ENCODE data around the gene FSTL1. TPM values are rescaled to one million over a fixed set of nuclear protein-coding genes. Genes with fewer than 3 reads are reported as not detected.

Gene FSTL1
- total and polyA plus RNA-seq, 2 experiments from 2014 or later: 50.8 to 258 TPM

DNA sequence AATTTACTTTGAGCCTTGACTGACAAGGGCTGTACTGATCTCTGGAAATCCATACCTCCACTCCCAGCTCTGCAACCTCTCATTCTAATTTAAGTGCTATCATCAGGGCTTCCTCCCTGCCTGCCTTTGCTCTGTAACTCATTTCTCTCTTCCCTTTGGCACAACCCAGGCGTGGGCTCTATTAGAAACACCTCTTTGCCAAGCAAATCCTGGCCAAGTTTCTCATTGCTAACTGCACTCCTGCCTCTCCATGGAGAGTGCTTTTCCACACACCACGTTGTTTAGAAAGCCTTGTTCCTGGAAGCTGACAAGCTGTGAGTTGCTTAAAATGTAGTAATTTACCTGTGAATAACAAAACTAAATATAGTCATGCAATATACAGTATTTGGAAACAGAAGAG, 20.1 kb upstream of the FSTL1 start (continued):
- TF ChIP-seq ZNF331 (CRISPR knock-in tag; IDR thresholded peaks at IDR 0.05; ENCODE audit: low read depth) (no peak), POLR2AphosphoS5 (IDR thresholded peaks at IDR 0.05; ENCODE audit: low read depth) (no peak), ZNF114 (CRISPR knock-in tag; IDR thresholded peaks at IDR 0.05) (no peak), CTCF (conservative IDR thresholded peaks at IDR 0.05; ENCODE audit: low read depth in 2 of 2) (no peak), CREB1 (CRISPR knock-in tag; IDR thresholded peaks at IDR 0.05; ENCODE audit: low read depth) (no peak), JUNB (IDR thresholded peaks at IDR 0.05; ENCODE audit: unreplicated experiment) (no peak), EZH2 (IDR thresholded peaks at IDR 0.05; ENCODE audit: low read depth, unreplicated experiment) (no peak), STAT1 (IDR thresholded peaks at IDR 0.05; ENCODE audit: unreplicated experiment) (no peak), EZH2phosphoT487 (IDR thresholded peaks at IDR 0.05; ENCODE audit: unreplicated experiment) (no peak)
- TF ChIP-seq, protein P1, sequence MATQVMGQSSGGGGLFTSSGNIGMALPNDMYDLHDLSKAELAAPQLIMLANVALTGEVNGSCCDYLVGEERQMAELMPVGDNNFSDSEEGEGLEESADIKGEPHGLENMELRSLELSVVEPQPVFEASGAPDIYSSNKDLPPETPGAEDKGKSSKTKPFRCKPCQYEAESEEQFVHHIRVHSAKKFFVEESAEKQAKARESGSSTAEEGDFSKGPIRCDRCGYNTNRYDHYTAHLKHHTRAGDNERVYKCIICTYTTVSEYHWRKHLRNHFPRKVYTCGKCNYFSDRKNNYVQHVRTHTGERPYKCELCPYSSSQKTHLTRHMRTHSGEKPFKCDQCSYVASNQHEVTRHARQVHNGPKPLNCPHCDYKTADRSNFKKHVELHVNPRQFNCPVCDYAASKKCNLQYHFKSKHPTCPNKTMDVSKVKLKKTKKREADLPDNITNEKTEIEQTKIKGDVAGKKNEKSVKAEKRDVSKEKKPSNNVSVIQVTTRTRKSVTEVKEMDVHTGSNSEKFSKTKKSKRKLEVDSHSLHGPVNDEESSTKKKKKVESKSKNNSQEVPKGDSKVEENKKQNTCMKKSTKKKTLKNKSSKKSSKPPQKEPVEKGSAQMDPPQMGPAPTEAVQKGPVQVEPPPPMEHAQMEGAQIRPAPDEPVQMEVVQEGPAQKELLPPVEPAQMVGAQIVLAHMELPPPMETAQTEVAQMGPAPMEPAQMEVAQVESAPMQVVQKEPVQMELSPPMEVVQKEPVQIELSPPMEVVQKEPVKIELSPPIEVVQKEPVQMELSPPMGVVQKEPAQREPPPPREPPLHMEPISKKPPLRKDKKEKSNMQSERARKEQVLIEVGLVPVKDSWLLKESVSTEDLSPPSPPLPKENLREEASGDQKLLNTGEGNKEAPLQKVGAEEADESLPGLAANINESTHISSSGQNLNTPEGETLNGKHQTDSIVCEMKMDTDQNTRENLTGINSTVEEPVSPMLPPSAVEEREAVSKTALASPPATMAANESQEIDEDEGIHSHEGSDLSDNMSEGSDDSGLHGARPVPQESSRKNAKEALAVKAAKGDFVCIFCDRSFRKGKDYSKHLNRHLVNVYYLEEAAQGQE (IDR thresholded peaks at IDR 0.05; ENCODE audit: unreplicated experiment): no peak

DNA sequence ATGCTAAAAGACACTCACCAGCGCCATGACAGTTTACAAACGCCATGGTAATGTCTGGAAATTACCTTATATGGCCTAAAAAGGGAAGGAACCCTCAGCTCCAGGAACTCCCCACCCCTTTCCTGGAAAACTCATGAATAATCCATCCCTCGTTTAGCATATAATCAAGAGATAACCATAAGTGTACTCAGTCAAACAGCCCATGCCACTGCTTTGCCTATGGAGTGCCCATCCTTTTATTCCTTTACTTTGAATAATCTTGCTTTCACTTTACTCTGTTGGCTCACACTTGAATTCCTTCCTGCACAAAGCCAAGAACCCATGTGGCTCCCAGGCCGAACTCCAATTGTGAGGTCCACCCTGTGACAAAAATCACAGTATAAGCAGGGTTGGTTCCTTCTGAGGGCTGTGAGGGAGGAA, 19.1 kb upstream of the FSTL1 start:
- Histone ChIP-seq H3K27ac (ENCODE audit: low read depth) (peak overlapping the region; percentile 41), H3K27me3 (ENCODE audit: insufficient read depth) (no peaks in the 10 kb centered on the region), H3K4me3 (no peak overlapping the region), H3K36me3 (ENCODE audit: insufficient read depth) (no peaks in the 10 kb centered on the region), H3F3A (replicated peaks; ENCODE audit: low read depth) (no peaks in the 10 kb centered on the region), H2AFZ (peak overlapping the region; percentile 9; the same call in 1 of the 2 replicates), H3K4me1 (ENCODE audit: insufficient read depth) (peaks cover 30% of the 10 kb centered on the region), H3K79me2 (replicated peaks; ENCODE audit: insufficient read depth) (no peaks in the 10 kb centered on the region), H4K20me1 (replicated peaks; ENCODE audit: insufficient read depth) (no peaks in the 10 kb centered on the region), H3K4me2 (no peak overlapping the region), H3K9me2 (ENCODE audit: insufficient read depth) (peaks cover 19% of the 10 kb centered on the region)
- peak; percentile 13 for DNase-seq (ENCODE audit: low spot score)
- Mint-ChIP-seq H3K9me3 (peaks cover 9% of the 10 kb centered on the region), H3K27me3 (ENCODE audit: insufficient read depth, low read depth, poor library complexity) (peaks cover 9% of the 10 kb centered on the region), H3K4me3 (no peak overlapping the region; the same call in 2 of the 3 replicates), H3K27ac (peak overlapping the region; percentile 36), H3K4me1 (peaks cover 46% of the 10 kb centered on the region), H3K36me3 (ENCODE audit: low read depth) (peaks cover 8% of the 10 kb centered on the region)
- peak; percentile 23 for ATAC-seq
- TF ChIP-seq, protein P1 (IDR thresholded peaks at IDR 0.05; ENCODE audit: unreplicated experiment): no peak
- TF ChIP-seq ZNF331 (CRISPR knock-in tag; IDR thresholded peaks at IDR 0.05; ENCODE audit: low read depth) (no peak), JUNB (IDR thresholded peaks at IDR 0.05; ENCODE audit: unreplicated experiment) (no peak), POLR2AphosphoS5 (IDR thresholded peaks at IDR 0.05; ENCODE audit: low read depth) (no peak), EZH2phosphoT487 (IDR thresholded peaks at IDR 0.05; ENCODE audit: unreplicated experiment) (no peak), CREB1 (CRISPR knock-in tag; IDR thresholded peaks at IDR 0.05; ENCODE audit: low read depth) (no peak), CTCF (conservative IDR thresholded peaks at IDR 0.05; ENCODE audit: low read depth in 2 of 2) (no peak), EZH2 (IDR thresholded peaks at IDR 0.05; ENCODE audit: low read depth, unreplicated experiment) (no peak), ZNF114 (CRISPR knock-in tag; IDR thresholded peaks at IDR 0.05) (no peak), ETS1 (IDR thresholded peaks at IDR 0.05) (no peak), STAT1 (IDR thresholded peaks at IDR 0.05; ENCODE audit: unreplicated experiment) (no peak)

Measured in GM23338 (cell line).